ENCODE data around the gene LAMA4.

LAMA4 gene

GRCh38 chr6:112193117-112193516, 61.2 kb downstream of the LAMA4 start:
- DNase-seq (ENCODE audit: low read depth in 2 of 2): no peak

DNA sequence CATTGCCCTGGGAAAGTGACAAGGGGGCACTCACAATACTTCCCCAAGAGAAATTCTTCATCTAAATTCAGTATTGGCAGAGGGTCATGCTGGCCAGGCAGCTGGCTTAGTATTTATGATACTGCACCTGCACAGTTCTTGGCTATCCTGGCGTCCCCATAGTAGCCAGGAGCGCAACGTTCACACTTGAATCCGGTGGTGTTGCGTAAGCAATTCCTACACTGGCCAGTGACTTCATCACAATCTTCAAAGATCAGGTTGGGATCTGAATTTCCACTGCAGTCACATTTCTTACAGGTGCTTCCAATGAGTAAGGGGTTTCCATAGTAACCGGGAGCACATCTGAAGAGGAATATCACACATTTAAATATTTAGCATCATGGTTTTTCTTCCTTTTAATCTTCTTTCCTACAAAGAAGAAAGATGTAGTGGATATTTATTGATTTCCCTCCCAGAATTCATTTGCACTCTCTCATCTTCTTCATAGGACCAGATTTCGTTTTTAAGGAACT, 62.8 kb downstream of the LAMA4 start:
- DNase-seq (ENCODE audit: low read depth in 2 of 2): no peak

GRCh38 chr6:112190164-112190563, 64.2 kb downstream of the LAMA4 start:
- no peak for DNase-seq (ENCODE audit: low read depth in 2 of 2)

GRCh38 chr6:112189494-112189893, 64.9 kb downstream of the LAMA4 start:
- no peak for DNase-seq (ENCODE audit: low read depth in 2 of 2)

DNA sequence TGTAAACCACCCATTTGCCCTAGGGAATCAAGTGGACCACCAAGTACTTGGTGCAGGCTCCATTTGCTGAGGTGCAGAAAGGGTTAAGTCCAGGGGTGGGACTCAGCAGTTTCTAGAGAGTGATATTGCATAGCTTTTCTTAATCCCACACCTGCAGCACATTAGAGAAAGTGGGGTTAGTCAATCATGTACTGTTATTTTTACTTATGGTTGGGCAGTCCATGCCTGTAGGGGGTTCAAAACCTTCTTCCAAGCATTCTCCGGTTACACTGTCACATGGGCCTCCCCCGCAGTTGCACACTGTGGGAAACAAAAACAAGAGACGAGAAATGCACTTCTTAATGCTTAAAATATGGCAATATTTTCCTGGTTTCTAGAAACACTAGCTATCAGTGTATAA, 65.5 kb downstream of the LAMA4 start:
- no peak for DNase-seq (ENCODE audit: low read depth in 2 of 2)

DNA sequence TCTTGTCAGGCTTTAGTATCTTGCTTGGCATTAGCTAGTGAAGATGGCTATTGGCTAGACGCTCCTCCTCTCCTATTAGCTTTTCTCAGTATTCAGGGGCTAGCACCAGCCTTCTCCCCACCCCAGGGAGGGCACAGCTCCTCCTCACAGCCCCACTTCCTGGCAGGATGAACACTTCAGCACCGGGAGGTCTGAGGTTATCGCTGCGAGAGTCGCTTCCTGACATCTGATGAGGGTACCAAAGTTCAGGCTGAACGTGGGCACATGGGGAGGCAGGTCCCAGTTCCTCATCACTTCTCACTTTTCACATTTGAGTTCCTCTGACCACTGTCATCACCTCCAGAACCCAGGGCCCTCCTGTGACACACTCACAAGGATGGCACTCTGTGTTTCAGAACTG, 66.6 kb downstream of the LAMA4 start:
- DNase-seq (ENCODE audit: low read depth in 2 of 2): no peak

- no peak for DNase-seq (ENCODE audit: low read depth in 2 of 2)
Observed at GRCh38 chr6:112184951-112185350, 69.4 kb downstream of the LAMA4 start.

DNA sequence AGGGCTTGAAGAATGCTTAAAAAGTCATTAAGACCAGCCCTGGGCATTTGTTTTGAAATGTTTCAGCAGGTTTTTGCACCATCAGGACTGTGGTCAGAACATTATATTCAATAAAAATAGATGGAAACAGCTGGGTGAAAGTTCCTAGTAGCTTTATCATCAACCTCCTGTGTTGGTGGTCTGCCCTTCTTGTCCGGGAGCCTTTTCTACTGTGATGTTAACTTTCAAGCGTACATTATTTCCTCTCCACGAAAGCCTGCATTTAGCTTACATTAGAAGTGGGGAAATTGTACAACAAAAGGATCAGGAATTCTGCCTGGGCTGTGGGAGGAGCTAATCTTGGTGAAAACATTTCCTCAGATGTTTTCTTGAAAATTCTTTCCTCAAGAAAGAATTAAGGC, 71.1 kb downstream of the LAMA4 start:
- DNase-seq (ENCODE audit: low read depth in 2 of 2): no peak

DNA sequence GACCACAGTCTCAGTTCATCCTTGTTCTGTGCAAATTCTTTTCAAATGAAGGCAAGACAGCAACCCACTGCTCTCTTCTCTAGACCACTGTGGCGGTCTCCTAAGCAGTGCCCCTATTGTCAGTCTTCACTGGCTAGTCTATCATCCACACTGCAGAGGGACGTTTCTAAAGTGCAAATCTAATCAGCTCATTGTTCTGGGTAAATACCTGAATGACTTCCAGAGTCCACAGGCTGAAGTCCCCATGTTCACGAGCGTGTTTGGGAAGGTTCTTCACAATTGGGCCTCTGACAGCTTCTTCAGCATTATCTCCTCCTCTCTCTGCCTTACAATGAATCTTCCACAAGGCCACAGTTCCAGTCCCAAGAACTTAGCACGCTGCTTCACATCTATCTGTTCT, 73.2 kb downstream of the LAMA4 start:
- DNase-seq (ENCODE audit: low read depth in 2 of 2): no peak

DNA sequence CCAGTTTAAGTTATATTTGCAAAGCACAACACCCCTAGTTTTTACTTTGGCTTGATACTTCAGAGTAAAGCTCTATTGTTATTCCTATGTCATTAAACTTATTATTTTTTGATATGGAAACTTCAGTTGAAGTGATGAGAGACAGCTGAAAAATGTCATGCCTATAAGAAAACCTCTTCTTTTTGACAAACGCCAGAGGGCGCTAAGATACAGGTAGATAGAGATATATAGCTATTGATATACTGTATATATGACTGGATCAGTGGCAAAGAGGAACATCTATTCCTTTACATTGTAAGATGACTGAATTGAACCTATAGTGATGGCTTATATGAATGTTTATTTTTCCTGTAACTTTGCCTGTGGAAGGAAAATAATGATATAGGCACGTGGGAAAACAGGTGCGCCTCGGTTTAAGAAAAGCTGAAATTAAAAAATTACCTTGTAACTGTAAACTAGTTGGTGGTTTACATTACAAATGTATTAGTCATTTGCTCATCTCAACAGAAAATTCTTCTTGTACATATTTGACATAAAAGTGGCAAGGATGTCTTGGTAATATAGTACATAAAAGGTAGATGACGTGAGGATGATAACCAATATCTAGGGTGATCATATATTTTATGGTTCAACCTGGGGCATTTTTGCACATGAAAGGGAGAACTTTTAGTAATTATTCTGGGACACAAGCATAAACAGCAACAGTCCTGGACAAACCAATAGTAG, 74.1 kb downstream of the LAMA4 start:
- peak in 1 of 2 donors; percentile 33 for DNase-seq (ENCODE audit: low read depth in 2 of 2)

DNA sequence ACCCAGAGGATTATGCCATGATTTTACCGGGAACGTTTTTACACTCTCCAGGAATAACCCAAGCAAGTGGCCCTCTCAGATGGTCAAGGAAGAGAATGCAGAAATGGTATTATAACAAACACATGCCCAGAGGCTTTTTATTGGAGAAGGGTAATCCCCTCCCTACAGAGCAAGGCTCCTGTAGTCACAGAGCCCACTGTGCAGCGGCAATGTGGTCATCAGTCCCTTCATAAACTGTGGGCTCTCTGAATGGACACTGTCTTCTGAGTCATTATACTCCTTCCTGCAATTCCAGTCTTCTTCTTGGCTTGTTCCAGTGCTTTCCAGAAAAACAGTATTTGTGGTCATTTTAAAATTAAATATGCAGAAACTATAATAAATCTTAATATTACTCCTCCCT, 74.7 kb downstream of the LAMA4 start:
- DNase-seq (ENCODE audit: low read depth in 2 of 2): no peak

GRCh38 chr6:112178846-112179245, 75.5 kb downstream of the LAMA4 start:
- DNase-seq (ENCODE audit: low read depth in 2 of 2): no peak

DNA sequence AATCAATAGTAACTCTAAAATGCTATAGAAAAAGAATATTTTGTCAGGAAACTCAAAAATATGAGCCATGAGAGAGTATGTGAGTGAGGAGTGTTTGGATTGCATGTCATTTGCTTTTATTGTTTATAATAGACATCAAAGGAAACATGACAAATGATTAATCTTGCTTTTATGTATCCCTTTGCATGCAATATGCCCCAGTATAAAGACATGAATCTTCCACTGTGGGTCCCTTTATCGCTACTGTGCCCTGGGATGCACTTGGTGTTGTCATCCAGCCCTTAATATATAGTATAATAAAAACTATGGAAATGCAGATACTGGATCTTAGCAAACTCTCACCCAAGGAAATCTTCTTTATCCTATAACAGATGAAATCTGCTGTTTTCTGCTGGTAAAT, 77.3 kb downstream of the LAMA4 start:
- no peak for DNase-seq (ENCODE audit: low read depth in 2 of 2)

GRCh38 chr6:112176175-112176574, 78.2 kb downstream of the LAMA4 start:
- DNase-seq (ENCODE audit: low read depth in 2 of 2): no peak

- DNase-seq (ENCODE audit: low read depth in 2 of 2): no peak
Observed at GRCh38 chr6:112173221-112173804, 81.1 kb downstream of the LAMA4 start.

DNA sequence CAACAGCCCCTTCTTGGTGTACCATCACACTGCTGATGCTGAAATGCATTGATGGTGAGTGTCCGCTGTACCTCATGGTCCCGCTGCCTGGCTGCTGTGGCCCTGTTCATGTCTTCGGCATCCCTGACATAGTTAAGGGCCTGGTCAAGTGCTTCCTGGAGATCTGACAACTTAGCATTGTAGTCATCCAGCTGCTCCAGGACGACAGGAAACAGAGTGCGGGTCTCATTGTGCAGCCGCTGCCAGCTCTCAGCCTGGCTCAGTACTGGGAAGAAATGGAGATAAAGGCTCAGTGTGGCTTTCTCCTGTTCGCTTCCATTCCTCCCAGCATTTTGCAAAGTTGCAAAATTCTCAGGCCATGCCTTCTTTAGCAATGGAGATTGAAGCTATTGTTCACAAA, 81.8 kb downstream of the LAMA4 start:
- DNase-seq (ENCODE audit: low read depth in 2 of 2): no peak

- DNase-seq (ENCODE audit: low read depth in 2 of 2): no peak
Observed at GRCh38 chr6:112169541-112169940, 84.8 kb downstream of the LAMA4 start.

DNA sequence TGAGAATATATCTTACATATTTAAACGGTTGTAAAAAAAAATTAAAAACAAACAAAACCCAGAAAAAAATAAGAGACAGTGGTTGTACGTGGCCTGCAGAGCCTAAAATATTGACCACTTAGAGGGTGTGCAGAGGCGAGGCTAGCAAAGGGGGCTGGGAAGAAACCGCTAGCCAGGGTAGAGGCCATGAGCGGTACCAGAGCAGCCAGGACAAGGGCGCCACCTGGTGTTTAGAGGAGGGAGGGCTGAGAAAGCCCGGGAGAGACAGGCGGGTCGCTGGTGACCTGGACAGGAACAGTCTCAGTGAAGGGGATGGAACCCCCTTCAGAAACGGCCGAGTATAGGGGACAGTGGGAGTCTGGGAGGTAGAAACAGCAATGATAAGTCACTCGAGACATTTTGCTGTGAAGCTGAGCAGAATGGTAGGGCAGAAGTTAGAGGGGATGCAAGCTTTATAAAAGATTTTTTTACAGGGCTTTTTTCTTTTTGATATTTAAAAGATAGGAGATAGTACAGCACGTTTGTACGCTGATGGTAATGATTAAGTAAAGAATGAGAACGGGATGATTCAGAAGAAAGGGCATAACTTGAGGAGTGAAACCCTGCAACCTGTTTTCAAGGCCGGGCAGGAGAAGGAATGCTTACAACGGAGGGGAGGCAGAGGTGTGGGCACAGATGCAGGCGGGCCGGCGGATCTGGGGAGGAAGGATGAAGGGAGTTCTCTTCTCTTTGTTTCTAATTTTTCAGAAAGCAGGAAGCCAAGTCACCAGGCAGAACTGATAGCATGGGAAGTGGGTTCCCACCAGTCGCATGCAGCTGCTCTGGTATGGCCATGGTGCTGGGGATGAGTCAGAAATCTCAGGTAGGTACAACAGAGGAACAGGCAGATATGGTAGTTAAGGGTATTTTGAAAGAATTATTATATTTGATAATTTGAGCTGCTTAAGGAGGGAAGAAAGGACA, 90.8 kb downstream of the LAMA4 start:
- DNase-seq (ENCODE audit: low read depth in 2 of 2): peak; percentile 73 to 82

DNA sequence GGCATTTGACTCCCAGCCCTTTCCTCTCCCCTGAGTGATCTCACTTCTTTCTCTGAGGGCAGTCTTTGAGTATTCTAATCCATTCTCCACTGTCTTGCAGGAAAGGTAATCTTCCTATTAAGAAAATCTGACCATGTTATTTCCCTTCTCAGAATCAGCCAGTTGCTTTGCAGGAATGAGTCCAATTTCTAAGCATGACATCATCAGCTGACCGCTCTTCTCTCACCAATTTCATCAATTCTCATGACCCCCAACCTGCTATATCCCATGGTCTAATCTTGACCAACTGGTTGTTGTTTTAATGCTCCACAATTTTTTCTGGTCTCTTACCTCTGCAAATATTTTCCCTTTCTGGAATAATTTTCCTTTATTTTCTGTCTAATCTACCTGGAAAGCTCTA, 93.6 kb downstream of the LAMA4 start:
- DNase-seq (ENCODE audit: low read depth in 2 of 2): no peak

- DNase-seq (ENCODE audit: low read depth in 2 of 2): no peak
Observed at GRCh38 chr6:112156668-112157067, 97.7 kb downstream of the LAMA4 start.

GRCh38 chr6:112155886-112156285, 98.5 kb downstream of the LAMA4 start:
- DNase-seq (ENCODE audit: low read depth in 2 of 2): no peak

DNA sequence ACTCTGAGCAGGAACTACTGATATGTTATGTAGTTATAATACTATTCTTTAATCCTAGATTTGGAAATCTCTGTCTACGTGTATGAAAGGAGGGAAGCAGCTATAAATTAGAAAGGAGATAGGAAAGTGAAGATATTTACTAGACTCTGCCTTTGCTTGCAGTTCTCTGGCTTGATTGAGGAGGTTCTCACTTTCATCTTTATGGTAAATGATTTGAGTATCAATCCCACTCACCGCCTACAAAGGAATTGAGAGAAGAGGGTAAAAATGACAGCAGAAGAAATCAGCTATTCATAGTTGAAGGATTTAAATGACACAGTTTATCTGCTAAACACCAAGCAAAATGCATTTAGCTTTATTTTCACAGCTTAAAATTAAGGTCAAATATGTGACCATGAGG, 99.7 kb downstream of the LAMA4 start:
- no peak for DNase-seq (ENCODE audit: low read depth in 2 of 2)
